ENCODE results near the gene CFAP46.
"Not testable (repeated sequence)": the region's sequence is repeated elsewhere in the genome, so short reads cannot be mapped to it uniquely, and the experiment has no call there.

The CFAP46 gene

DNA sequence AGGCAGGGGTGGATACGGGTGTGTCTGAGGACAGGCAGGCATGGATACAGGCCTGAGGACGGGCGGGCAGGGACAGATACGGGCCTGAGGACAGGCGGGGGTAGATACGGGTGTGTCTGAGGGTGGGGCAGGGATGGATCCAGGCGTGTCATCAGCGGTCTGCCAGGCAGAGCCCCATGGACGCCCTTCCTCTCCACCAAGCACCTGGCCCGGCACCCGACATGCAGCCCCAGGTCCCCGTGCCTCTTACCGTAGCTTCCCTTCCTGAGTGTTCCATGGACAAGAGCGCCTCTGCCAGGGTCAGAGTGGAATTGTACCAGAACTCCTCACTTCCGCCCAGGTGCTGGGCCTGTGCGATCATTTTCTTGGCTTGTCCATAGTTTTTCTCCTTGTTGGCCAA is 81.8 kb downstream of the CFAP46 start:
- no peak for DNase-seq

DNA sequence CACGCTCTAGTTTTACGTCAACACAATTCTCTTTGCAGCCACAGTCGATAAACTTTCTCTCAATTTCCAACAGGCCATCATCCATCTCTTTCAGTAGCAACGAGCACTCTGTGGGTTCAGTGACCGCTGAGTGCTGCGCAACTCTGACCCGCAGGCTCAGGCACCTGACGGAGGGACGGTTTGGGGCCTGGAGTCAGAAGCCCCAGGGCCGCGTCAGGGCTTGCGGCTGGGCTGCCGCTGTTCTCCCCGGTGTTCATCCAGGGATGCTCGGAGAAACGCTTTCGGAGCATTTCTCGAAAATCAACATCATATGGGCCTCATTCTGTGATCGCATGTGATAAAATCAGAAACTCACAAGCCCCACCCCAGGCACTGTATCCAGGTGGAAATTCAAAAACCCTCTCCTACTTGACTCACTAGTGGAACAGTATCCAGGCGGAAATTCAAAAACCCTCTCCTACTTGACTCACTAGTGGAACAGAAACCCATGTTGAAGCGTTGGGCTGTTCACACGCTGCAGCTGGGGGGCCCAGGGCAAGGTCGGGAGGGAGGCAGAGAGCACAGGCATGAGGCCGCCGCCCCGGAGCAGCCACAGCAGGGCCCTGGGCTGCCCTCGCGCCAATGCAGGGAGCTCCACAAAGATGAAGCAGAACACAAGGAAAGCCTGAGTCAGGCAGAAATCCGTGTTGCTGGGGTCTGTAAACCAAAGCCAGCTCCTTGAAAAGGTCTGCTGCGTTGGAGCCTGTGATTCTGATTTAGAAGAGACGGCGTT is 83.1 kb downstream of the CFAP46 start:
- DNase-seq, result no peak

DNA sequence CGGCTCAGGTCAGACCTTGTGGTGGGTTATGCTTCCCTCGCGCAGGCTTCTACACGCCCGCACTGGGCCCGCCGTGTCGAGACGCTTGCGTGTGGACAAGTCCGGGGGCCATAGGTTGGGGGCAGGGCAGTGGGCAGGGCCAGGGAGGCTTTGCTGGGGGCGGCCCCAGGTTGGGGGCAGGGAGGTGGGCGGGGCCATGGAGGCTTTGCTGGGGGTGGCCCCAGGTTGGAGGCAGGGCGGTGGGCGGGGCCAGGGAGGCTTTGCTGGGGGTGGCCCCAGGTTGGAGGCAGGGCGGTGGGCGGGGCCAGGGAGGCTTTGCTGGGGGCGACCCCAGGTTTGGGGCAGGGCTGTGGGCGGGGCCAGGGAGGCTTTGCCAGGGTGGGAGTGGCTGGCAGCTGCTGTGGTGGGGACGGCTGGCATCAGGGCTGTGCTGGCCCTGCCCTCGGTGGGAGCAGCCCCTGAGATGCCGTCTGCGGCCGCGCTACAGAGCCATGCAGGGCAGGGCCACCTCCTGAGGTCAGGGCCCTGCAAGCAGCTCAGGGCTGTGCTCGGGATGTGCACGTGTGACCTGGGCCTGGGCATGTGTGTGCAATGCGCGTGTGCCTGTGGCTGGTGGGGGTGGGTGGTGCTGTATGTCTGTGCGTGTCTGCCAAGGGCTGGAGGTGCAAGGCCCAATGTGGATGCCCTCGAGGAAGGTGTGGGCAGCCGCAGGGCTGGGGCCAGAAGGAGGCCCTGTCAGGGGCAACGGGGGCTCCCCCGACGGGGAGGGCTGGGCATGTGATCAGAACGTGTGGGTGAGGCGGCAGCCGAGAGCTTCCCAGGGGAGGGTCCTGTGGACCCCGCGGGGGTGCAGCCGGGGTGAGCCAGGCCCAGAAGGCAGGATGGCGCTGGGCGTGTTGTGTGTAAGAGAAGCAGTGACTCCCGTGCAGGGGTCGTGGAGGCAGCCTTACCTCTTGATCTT is 84.0 kb downstream of the CFAP46 start:
- no peak for DNase-seq

DNA sequence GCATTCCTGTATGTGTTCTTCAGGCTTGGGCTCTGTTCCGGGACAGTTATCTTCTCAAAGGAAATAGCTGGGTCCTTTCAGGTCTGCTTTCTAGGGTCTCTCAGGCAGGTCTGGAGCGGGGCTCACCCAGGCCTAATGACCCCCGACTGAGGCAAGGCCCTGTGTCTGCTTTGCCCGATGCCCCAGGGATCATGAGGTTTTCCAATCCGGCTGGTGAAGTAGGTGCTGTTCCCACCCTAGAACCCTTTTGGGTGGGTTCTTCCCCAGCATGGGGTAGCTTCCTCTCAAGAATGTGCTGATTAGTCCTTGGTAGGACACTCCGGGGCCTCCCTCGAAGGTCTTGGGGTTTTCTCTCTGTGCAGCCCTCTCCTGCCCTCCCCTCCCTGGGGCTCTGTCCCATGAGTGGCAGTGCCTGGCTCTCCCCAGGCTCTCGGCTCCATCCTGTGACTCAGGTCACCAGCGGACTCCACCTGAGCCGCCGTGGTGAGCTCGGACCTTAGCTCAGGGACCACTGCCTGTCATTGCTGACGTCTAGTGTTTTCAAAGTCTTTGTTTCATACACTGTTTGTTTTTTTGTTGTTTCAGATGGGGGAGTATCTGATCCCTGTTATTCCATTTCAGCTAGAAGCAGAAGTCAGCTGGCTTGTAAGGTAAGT is 85.4 kb downstream of the CFAP46 start:
- no peak for DNase-seq

DNA sequence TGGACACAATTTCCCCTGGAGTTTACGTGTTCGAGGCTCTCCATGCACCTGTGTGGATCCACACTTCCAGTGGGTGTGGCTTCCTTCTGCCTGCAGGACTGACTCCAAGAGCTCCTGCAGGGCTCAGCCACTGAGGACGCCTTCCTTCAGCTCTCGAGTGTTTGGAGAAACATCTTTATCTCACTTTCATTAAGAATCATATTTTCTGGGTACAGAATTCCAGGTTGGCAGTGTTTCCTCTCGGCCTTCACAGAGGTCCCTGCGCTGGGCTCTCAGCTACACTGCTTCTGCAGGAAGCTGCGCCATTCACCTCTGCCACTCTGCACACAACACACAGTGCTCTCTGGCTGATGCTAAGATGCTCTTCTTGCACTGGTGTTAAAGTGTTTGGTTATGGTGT is 86.5 kb downstream of the CFAP46 start:
- no peak for DNase-seq

DNA sequence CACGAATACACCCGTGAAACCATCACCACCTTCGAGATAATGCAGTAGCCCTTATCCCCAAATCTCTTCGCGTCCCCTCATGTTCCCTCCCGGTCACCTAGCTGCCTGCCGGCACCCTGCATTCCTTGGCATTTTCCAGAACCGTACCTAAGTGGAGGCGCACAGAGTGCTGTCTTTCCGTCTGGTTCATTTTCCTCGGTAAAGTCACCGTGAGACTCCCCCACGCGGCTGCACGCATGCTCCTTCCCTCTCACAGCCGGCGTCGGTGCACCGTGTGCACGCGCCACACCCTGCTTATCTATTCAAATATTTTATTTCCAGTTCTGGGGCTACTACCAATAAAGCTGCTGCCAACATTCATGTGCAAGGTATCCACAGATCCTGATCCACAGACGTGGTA is 90.9 kb downstream of the CFAP46 start:
- no peak for DNase-seq

DNA sequence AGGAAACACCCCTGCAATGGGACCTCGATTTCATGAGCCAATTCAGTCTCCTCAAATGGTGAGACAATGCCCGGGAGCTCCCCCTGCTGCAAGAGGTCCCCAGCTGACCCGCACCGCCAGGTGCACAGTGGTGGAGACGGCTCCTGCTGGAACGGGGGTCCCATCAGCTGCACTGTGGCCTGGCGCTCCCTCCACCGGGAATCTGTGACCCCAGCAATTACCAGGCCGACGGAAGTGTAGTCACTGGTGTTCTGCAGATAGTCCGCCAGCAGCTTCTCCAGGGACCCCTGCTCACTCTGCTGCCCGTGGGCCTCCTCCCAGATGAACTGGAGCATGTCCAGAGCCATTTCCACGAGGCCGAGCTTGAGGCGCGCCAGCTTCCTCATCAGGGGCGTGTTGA is 91.5 kb downstream of the CFAP46 start:
- DNase-seq, result no peak

DNA sequence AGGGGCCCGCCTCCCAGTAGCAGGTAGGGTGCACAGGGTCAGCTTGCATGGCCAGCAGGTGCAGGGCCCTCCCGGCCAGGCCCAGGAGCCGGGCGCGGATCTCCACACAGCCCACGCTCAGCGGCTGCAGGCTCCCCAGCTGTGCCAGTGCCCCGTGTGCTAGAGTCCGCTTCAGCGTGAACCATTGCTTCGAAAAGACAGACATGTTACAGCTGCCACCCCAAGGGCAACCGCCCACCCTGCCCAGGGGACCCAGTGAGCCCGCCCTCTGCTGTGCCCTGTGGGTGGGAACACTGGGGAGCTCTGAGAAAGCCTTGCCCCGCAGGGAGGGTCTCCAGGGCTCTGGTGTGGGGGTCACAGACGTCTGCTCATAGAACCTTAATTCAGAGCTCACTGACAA is 92.1 kb downstream of the CFAP46 start:
- no peak for DNase-seq

DNA sequence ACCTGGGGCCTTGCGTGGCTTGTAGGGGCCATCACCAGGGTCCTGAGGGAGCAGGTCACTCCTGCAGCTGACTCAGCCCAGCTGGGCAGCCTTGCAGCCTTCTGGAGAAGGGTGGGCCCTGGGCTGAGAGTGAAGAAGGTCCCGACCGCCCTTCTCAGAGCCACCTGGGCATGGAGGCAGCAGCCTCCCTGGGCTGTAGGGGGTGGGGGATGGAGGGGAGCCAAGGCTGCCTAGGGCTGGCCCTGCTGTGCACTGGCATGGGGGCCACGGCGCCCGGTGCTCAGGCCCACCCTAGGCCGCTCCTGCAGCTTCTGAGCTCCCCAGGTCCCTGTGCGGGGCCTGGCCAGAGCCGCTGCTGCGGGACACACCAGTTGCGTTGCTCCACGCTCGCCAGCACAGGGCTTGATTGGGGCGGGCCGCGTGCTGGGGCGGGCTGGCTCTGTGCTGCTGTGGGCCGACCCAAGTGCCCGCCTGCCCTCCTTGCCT is 92.8 kb downstream of the CFAP46 start:
- no peak for DNase-seq

DNA sequence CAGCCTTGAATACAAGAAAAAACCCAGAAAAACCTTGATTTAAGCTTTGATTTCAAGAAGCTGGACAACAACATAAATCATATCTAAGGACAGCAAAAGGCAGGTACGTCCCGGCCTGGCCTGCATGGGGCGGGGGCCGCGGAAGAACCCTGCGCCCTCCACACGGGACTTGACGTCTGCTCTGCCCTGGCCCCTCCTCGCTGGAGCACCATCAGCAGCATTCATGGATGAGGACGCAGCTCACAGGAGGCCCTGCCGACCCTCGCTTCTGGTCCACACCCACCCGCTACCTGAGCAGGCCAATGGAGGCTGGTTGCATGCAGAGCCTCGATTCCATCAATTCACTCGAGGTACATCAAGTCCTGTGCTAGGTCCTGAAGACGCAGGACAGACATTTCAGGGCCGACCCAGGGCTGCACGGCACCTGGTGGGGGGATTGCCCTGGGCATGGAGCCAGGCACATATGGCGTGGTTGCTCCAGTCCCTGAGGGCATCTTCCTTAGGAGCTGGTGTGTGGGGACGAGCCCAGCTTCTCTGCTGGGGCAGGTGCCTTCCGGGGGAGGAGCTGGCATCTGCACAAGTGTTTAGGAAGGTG is 93.3 kb downstream of the CFAP46 start:
- DNase-seq, result no peak

DNA sequence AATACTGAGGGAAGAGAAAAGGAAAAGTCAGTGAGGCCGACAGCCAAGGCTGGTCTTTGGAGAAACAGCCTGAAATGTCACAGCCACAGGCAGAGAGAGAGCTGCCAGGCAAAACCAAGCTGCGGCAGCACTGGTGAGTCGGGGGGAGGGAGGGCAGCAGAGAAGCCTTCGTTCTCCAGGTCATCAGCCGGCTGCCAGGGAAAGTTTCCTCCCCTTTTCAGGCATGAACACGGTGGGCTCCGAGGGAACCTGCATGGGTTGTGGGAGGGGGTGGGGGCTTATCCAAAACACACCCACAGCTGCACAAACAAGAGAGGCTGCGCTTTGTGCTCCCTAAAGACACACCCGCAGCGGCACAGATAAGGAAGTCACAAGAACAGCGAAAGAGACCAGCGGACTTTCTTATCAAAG is 94.1 kb downstream of the CFAP46 start:
- DNase-seq, result no peak

DNA sequence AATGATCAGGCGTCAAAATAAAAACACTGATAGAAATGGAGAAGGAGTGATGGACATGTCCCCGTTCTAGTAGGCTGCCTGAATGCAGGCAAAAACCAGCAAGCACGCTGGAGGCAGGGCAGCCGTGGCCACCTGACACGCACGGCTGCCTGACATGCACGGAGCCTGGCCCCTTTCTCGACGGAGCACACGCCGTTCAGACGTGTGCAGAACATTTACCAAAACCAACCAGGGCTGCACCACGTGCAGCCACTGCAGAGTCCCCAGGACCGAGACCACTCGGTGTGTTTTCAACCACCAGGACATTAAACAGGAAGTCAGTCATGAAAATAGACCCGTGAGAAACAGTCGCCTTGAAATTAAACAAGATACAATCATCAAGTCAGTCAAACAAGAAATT is 94.5 kb downstream of the CFAP46 start:
- DNase-seq, result no peak

DNA sequence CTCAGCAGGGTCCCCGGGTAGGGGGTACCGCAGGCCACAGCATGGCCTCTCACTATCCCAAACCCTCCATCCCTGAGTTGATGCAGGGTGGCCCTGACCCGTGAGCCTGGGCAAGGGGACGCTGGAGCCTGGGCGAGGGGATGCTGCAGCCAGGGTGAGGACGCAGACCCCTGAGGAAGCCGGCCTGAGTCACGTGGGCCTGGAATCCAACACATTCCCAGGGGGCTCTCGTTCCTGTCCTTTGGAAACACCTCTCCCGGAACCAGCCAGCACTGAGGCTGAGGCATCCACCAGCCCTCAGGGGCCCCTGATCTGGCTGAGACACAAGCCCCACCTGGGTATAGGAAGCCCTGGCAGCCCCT is 95.0 kb downstream of the CFAP46 start:
- no peak for DNase-seq

DNA sequence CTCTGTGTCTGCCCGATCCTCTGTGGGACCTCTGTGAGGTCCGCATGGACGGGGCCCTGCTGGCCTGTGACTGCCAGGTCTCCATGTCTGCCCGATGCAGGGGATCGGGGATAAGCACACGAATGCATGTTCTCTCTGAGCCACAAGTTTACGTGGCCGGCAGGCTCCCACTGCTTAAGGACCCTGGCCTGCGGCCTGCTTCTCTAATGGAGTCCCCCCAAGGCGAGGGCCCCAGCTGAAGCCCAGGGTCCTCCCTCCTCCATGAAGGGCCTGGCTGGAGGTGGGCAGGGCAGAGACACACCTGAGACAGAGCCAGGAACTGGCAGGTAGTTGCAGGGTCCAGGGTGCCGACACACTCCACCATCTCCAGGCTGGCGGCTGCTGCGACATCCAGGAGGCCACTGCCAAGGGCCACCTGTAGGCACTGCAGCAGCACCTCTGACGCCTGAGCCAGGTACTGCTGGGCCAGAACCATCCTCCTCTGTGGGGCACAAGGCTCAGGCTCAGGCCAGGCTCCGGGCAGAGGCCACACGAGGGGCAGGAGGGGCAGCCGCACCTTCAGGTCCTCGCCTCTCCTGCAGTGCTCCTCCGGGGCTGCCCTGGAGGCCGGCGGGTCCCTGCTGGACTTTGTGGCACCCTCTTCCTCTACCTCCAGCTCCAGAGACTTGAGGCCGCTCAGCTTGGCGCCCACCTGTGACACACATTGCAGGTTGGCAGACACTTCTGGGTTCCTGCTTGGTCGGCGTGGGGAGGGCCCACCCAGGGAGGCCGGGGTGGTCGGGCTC is 95.5 kb downstream of the CFAP46 start:
- no peak for DNase-seq

DNA sequence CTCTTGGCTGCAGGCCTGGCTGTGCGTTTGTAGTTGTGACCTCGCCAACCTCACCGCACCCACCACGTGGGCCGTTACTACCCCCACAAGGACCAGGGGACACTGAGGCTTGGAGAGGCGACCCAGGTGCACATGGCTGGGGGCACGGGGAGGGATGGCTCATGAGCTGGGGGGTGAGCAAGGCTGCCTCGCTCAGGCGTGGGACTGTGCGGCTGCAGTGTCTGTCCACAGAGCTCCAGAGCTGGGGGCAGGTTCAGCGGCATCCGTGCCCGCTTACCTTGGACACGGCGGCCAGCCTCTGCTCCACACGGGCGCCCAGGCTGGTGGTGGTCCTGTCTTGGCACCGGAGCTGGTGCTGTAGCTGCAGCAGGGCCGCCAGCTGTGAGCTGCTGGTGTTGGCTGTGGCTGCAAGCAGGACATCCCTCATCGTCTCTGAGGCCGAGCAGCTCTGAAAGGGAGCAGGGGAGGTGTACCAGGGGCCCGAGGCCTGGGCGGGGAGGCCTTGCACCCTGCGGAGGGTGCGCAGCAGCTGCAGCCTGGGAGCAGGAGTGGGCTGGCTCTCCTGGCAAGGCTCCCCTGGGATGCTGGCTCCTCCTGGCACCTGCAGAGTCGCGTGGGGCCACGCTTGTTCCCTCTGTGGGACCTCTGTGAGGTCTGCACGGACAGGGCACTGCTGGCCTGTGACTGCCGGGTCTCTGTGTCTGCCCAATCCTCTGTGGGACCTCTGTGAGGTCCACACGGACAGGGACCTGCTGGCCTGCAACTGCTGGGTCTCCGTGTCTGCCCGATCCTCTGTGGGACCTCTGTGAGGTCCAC is 96.4 kb downstream of the CFAP46 start:
- DNase-seq, result no peak

DNA sequence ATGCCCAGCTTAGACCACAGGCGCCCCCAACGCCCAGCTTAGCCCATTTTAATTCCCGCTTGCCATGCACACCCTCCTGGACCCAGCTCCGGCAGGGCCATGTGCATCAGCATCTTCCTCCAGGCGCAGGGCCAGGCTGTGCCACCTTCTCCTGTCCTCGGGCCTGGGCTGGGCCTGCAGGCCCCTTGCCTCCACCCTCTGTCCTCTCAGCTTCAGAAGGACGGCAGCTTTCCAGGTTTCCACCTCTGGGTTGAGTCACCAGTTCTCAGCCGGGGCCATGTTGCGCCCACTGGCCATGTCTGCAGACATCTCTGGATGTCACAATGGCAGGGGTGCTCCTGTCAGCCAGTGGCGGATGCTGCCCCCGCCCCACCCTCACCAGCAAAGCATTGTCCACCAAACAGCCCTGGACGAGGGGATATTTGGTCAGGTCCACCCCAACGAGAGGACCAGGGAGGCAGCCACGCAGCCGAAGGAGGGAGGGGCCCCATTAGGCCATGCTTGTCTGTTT is 97.3 kb downstream of the CFAP46 start:
- no peak for DNase-seq

DNA sequence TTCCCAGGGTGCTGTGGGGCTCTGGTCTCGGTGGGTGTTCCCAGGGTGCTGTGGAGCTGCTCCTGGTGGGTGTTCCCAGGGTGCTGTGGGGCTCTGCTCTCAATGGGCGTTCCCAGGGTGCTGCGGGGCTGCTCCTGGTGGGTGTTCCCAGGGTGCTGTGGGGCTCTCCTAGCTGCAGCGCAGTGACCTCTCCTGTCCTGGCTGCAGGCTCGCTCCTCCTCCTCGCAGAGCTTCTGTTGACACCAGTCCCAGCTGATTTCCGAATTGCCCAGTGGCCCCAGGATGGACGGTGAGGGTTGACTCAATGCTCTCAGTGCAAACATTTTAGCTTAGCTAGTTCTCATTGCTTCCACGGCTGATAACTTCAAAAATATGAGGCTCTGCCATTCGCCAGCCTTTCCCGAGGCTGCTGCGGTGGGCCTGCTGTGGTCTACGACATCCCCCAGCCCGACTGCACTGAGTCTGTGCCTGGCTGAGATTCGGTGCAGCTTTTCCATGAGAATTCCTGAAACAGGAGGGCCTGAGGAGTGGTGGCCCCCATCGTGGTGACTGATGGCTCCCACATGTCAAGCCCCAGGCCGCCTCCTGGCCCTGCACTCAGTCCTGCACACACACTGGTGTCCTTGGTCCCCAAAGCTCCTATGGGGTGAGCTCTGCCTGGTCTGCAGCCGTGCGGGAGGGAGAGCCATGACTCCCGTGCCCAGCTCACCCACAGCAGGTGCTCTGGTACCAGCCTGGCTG is 98.1 kb downstream of the CFAP46 start:
- DNase-seq, result no peak

DNA sequence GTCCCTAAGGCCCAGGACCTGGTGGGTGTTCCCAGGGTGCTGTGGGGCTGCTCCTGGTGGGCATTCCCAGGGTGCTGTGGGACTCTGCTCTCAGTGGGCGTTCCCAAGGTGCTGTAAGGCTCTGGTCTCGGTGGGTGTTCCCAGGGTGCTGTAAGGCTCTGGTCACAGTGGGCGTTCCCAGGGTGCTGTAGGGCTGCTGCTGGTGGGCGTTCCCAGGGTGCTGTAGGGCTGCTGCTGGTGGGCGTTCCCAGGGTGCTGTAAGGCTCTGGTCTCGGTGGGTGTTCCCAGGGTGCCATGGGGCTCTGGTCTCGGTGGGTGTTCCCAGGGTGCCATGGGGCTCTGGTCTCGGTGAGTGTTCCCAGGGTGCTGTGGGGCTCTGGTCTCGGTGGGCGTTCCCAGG is 99.1 kb downstream of the CFAP46 start:
- DNase-seq, result not testable (repeated sequence)

DNA sequence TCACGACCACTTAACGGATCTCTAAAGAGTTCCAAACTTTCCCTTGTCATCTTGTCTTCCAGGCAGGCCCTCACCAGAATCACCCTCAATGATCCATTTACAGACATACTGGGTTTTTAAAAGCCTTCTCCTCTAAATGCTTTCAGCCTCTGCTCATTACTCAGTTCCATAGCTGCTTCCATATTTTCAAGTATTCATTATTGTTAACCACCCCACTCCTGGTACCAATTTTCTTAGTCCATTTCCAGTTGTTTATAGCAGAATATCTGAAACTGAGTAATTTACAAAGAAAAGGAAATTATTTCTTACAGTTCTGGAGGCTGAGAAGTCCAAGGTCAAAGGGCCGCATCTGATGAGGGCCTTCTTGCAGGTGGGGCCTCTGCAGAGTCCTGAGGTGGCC is 100.0 kb downstream of the CFAP46 start:
- DNase-seq, result no peak

DNA sequence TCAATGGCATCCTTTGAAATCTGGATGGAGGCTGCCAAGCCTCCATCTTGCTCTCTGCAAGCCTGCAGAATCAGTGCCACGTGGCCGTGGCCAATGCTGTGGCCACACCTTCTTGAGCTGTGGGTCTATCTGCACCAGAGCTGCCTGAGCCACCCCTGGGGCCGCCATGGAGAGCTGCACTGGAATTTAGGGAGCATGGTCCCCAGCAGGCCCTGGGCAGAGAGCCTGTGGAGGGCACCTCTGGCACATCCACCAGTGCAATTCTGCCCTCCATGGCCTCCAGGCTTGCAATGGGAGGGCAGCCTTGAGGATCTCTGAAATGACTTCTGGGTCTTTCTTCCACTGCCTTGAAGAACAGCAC is 100.8 kb downstream of the CFAP46 start:
- no peak for DNase-seq

Measured in NCI-H774 (cell line).